Transverse colon (tissue), 4 donors: Measurements from ENCODE around the gene UBXN1. TPM values are rescaled to one million over a fixed set of nuclear protein-coding genes. Genes with fewer than 3 reads are reported as not detected.

Experiments
- DNase-seq: peaks from one replicate; pipeline ENCODE4 v3.0.0-alpha.2; 2019
- H3K27ac ChIP-seq, 4 donors: fragments of 200-600 bp; sonication (generic); 2 replicates each; pipeline ENCODE4 v1.5.1; 2016 to 2018; ENCODE audit warnings: inconsistent platforms in 4 of 4
- H3K27me3 ChIP-seq: fragments of 200-600 bp; sonication (generic); 2 replicates; pipeline ENCODE4 v1.5.1; 2017; ENCODE audit warnings: inconsistent platforms
- H3K36me3 ChIP-seq, 4 donors: fragments of 200-600 bp; sonication (generic); 2 replicates each; pipeline ENCODE4 v1.5.1; 2017 to 2019; ENCODE audit warnings: inconsistent platforms in 4 of 4
- H3K4me1 ChIP-seq, 4 donors: fragments of 200-600 bp; sonication (generic); 2 replicates each; pipeline ENCODE4 v1.5.1; 2017 to 2020; ENCODE audit warnings: inconsistent platforms in 4 of 4
- H3K4me3 ChIP-seq, 4 donors: fragments of 200-600 bp; sonication (generic); 1 replicate in 1 of 4; 2 replicates in 3 of 4; pipeline versions ENCODE4 v1.5.1 to v1.6.1; 2017 to 2019; ENCODE audit warnings: inconsistent platforms in 4 of 4
- H3K9me3 ChIP-seq, 2 donors: fragments of 200-600 bp; sonication (generic); 2 replicates each; pipeline ENCODE4 v1.5.1; 2017 to 2019; ENCODE audit warnings: inconsistent platforms in 2 of 2
- CTCF ChIP-seq, 5 experiments: fragments of 200-600 bp in 3 of 5; fragments of 450-650 bp in 2 of 5; sonication (generic) in 3 of 5; IDR thresholded peaks; 1 replicate in 2 of 5; 2 replicates in 3 of 5; pipeline ENCODE4 v1.5.1; 2016 to 2017; ENCODE audit warnings: antibody characterized with exemption in 5 of 5, inconsistent platforms in 3 of 5, mild to moderate bottlenecking in 2 of 5, moderate library complexity in 1 of 5
- EP300 ChIP-seq: sonication (generic); formaldehyde crosslinking; IDR thresholded peaks from one replicate; pipeline ENCODE4 v1.6.1; 2017; ENCODE audit warnings: antibody characterized with exemption, low read depth
- POLR2A ChIP-seq: fragments of 450-650 bp; IDR thresholded peaks from one replicate; pipeline ENCODE4 v1.6.1; 2016; ENCODE audit warnings: antibody characterized with exemption, mild to moderate bottlenecking, moderate library complexity
- POLR2AphosphoS5 ChIP-seq, 3 donors: sonication (generic); formaldehyde crosslinking; IDR thresholded peaks; one replicate each; pipeline ENCODE4 v1.6.1; 2016; ENCODE audit warnings: antibody characterized with exemption in 3 of 3
- WGBS, 2 donors: methylation state at CpG; one replicate each; pipeline ENCODE4 v1.1.5; 2018; ENCODE audit warnings: low coverage in 1 of 2; 5-methylcytosine and 5-hydroxymethylcytosine counted together
- in situ Hi-C, 4 donors: fragments of 200-750 bp; cut with MboI; loops; one replicate each; pipeline versions ENCODE4 v1.15.0 to v1.15.1; 2017; ENCODE audit warnings: low sequenced_read_pairs in 3 of 4, low pct_ligation_motif_present in 1 of 4, low pct_unique_long_range_greater_than_20kb in 1 of 4
- intact Hi-C: fragments of 100-400 bp; cut with DNase I; formaldehyde crosslinking; loops from one replicate; pipeline ENCODE4 v1.15.1; 2023; ENCODE audit warnings: low total_unique reads
- total RNA-seq, 4 donors: library from RNA; depleted of rRNA; stranded (reverse); fragments of >200 nt; gene quantifications; one replicate each; pipeline ENCODE4 v1.1.0, GENCODE V29; 2016

The UBXN1 gene
- total RNA-seq, 4 donors from 2014 or later = 129 to 219 (median 142) TPM

GRCh38 chr11:62727165-62727871 lies 48.4 kb upstream of the UBXN1 start, which contains the start of gene HNRNPUL2:
Gene HNRNPUL2, minus strand, starts transcription at chr11:62727457. Its CDS starts 301 bp downstream, at chr11:62727156.
- in situ Hi-C loops (no loop called here), intact Hi-C loops (no loop called here)
- H3K9me3 ChIP-seq = no peaks in the 10 kb centered on the region
- H3K4me3 ChIP-seq = peak within 1 kb of the TSS; percentile 73 to 96 (median 90)
- H3K36me3 ChIP-seq = peaks cover 0 to 15% (median 7%) of the 10 kb centered on the region in 4 donors
- TF ChIP-seq CTCF (IDR thresholded peaks at IDR 0.05) (no peak), POLR2A (peak; percentile 95), EP300 (no peak), POLR2AphosphoS5 (IDR thresholded peaks at IDR 0.05) (peak; percentile 96 to 98 (median 97))
- 0% methylated on average over 2 to 49 of the region's 72 CpGs for WGBS, 2 donors
- peaks cover 27 to 61% (median 39%) of the 10 kb centered on the region in 4 donors for H3K4me1 ChIP-seq
- peak within 1 kb of the TSS; percentile 97 to 99 (median 98) for H3K27ac ChIP-seq
- DNase-seq = peak; percentile 99
- no peaks in the 10 kb centered on the region for H3K27me3 ChIP-seq

- Histone ChIP-seq H3K36me3 (peaks cover 0 to 20% (median 9%) of the 10 kb centered on the region in 4 donors), H3K4me1 (peaks cover 27 to 61% (median 39%) of the 10 kb centered on the region in 4 donors), H3K27ac (peak overlapping the region; percentile 97 to 99 (median 98)), H3K9me3 (no peaks in the 10 kb centered on the region), H3K4me3 (peak overlapping the region; percentile 73 to 96 (median 90)), H3K27me3 (no peaks in the 10 kb centered on the region)
- TF ChIP-seq CTCF (IDR thresholded peaks at IDR 0.05) = no peak
- no peak for TF ChIP-seq EP300
- TF ChIP-seq POLR2AphosphoS5 (IDR thresholded peaks at IDR 0.05) = no peak
- TF ChIP-seq POLR2A = no peak
- WGBS, 2 donors = 0% methylated on average over 26 of the region's 37 CpGs; no CpG with 5 or more reads in 1 of the 2 donors
- in situ Hi-C loops (no loop called here), intact Hi-C loops (no loop called here)
- DNase-seq = no peak
Measured at GRCh38 chr11:62726915-62727164, 48.0 kb upstream of the UBXN1 start.

- in situ Hi-C loops = no loop called here
- Histone ChIP-seq H3K4me1 (peaks cover 27 to 57% (median 37%) of the 10 kb centered on the region in 4 donors), H3K36me3 (peaks cover 0 to 25% (median 13%) of the 10 kb centered on the region in 4 donors), H3K4me3 (peak overlapping the region; percentile 73 to 96 (median 90)), H3K27me3 (no peaks in the 10 kb centered on the region), H3K27ac (peak overlapping the region; percentile 97 to 99 (median 98)), H3K9me3 (no peaks in the 10 kb centered on the region)
- TF ChIP-seq CTCF (IDR thresholded peaks at IDR 0.05) (no peak), POLR2AphosphoS5 (IDR thresholded peaks at IDR 0.05) (no peak), POLR2A (no peak), EP300 (no peak)
- no peak for DNase-seq
- 0 to 1% methylated on average over 8 to 50 of the region's 51 CpGs for WGBS, 2 donors
- intact Hi-C loops = no loop called here
Measured at GRCh38 chr11:62726156-62726914, 47.5 kb upstream of the UBXN1 start.

GRCh38 chr11:62725646-62726045 lies 46.8 kb upstream of the UBXN1 start:
- H3K27me3 ChIP-seq = no peaks in the 10 kb centered on the region
- in situ Hi-C loops = no loop called here
- WGBS, 2 donors = 0% methylated on average over 2 to 7 of the region's 7 CpGs
- intact Hi-C loops = no loop called here
- peak overlapping the region; percentile 73 to 96 (median 90) for H3K4me3 ChIP-seq
- no peak for DNase-seq
- TF ChIP-seq CTCF (IDR thresholded peaks at IDR 0.05) = no peak
- no peak for TF ChIP-seq EP300
- peak; percentile 15 for TF ChIP-seq POLR2A
- peak in 2 of 3 donors; percentile 31 to 40 for TF ChIP-seq POLR2AphosphoS5 (IDR thresholded peaks at IDR 0.05)
- H3K36me3 ChIP-seq = peaks cover 0 to 31% (median 16%) of the 10 kb centered on the region in 4 donors
- no peaks in the 10 kb centered on the region for H3K9me3 ChIP-seq
- peak overlapping the region; percentile 97 to 99 (median 98) for H3K27ac ChIP-seq
- peaks cover 21 to 50% (median 31%) of the 10 kb centered on the region in 4 donors for H3K4me1 ChIP-seq
